HG03521 (cell line): ENCODE data around the gene CNOT9.

ENCODE experiments used
- ATAC-seq: cut with Tn5 transposase; IDR thresholded peaks from one replicate; pipeline ENCODE4 v1.9.1; 2021; ENCODE audit warnings: mild to moderate bottlenecking, moderate library complexity; ENCODE audit not compliant: unreplicated experiment

The CNOT9 gene

DNA sequence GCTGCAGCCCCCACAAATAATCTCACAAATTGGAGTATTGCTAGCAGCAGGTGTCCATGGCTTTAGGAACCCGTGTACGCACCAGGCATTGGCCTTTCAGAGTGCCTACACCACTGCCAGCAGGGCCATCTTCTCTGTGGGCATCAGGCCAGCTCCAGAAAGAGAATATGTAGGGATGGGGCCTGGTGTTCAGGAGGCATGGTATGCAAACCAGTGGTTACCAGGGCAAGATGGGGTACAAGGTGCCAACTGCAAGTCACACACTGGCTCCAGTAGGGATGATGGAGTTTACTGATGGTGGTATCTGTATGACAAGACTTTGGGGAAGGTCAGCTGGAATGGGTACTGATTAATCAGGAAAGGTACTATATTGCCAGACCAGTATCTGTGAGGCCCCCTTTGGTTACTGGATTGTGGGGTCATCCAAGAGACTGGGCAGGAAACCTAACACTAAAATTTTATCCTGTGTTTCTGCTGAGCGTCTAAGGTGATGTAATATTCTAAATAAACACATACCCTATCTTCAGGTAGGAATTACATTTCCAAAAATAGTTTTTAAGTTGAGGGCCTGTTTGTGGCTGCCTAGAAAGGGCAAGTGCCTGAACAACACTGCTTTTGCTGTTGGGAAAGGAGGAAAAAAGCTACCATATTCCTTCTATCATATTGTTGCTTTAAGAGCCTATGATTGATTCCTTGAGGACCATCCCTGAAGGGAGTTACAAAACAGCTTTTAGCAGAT is 9.0 kb downstream of the CNOT9 start:
- no peak for ATAC-seq

DNA sequence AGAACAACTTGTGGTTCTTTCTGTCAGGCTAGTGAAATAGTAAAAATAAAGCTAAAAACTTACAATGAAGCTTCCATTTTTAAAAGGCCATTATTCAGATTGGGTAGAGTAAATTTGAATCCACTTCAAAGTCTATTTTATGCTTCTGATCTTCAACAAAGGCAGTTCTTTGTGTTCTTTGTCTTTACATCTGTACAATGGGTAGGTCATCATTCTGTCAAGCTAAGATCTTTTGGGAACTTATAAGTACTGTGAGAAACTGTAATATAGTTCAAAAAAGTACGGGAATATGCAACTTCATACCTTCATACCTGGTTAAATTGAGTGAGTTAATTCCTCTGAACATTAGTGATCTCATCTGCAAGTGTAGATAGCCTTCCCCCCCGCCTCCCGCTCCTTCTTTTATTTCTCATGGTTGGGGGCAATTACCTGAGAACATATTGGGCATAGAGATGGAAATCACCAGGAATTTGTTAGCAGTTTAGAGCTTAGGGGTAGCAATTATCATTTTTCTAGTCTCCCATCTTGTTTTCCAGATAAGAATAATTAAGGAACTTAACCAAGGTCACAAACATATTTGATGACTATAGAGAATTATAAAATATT is 9.7 kb downstream of the CNOT9 start:
- ATAC-seq, result no peak

DNA sequence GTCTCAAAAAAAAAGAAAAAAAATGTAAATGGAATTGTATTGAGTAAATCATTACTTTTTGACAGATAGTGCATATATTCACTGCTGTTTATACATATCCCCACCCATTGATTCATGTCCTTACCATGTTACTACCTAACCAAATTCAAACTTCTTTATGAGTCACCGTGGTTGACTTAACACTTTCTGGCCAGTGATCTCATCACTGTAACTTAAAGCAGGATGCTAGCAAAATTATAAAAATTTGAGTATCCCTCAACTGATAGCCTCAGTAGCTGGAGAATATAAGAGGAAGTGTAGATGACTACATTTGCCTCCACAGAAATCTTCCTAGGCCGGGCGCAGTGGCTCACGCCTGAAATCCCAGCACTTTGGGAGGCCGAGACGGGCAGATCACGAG is 13.4 kb downstream of the CNOT9 start:
- ATAC-seq, result no peak

DNA sequence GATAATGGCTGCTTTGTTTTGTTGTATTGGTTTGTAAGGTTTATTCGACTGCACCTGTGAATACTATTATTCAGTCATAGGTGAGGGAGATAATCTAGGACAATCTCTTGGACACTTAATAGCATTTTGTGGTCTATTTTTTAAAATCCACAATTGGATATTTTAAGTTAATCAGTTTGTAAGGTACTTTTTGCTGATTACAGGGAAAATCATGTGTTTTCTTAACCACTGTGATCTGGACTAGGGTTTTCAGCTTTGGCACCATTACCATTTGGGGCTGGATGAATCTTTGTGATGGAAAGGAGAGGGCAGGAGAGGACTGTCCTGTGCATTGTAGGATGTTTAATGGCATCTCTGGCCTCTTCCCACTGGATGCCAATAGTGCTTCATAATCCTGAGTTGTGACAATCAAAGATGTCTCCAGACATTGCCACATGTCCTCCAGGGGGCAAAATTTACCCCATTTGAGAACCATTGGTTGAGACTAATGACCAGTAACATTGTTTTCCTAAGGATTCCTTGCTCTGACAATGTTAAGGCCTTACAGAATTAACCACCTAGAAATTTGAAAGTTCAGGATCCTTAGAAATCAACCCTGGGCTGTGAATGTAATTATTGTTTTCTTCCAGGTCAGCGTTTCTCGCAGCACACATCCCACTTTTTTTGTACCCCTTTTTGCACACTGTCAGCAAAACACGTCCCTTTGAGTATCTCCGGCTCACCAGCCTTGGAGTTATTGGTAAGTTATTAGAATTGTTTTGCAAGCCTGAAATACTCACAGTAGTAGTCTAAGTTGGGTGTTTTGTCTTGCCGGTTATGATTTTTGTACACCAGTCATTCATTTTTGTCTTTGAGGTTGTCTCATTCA is 15.6 kb downstream of the CNOT9 start:
- no peak for ATAC-seq

DNA sequence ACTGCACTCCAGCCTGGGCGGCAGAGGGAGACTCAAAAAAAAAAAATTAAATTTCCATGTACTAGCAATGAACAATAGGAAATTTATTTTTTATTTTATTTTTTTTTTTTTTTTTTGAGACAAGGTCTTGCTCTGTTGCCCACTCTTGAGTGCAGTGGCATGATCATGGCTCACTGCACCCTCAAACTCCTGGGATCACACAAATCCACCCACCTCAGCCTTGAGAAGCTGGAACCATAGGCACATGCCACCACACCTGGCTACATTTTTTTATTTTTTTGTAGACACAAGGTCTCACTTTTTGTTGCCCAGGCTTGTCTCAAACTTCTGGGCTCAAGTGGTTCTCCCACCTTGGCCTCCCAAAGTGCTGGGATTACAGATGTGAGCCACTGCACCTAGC is 16.9 kb downstream of the CNOT9 start:
- ATAC-seq, result no peak

DNA sequence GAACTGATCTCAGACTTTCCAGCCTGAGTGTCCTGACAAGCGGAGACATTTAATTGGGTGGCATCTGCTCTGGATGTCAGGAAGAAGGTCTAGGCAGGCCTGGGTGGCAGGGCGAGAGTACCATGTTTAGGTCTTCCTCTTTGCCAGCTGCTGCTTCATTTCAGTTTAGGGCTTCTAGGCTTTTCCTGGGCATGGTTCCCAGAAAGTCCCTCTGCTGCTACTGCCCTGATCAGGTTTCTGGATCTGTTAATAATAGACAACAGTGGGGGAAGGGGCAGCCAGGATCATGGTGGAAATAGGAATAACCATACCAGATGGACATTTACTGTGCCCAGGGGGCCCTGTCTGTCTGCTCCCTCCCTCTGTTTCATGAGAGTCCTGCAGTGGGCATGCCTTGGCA is 36.8 kb downstream of the CNOT9 start:
- no peak for ATAC-seq

DNA sequence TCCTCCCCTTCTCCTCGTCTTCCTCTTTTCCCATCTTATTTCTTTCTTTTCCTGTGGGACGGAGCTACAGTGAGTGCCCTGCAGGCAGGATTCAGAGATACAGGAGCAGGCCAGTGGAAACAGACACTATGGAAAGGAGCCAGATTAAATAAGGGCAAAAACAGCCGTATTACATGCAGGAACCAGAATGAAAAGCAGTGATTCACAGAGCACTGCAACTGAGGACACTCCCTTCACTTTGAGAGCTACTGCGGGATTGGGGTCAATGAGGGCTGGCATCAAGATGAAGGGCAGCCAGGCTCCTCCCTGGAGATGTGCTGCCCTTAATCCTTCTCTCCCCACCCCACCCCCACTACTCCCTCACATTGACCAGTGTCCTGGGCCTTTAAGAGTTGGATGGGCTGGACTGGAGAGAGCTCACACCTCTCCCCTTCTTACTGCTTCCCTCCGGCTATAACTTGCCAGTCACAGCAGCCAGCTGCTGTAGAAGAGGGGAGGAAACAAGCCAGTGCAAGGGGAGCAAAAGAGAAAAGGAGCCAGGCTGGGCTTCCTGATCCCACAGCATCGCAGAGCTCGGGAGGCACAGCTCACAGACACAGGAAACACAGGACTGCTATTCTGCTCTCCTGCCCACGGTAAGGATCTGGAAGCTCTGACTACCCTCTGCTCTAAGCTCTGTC is 38.9 kb downstream of the CNOT9 start, which contains the start of gene PLCD4:
TSS of gene PLCD4 (plus strand) at position 464 of the 680 bp plus-strand sequence. CDS start 7,841 bp downstream, outside the sequence.
- no peak for ATAC-seq

DNA sequence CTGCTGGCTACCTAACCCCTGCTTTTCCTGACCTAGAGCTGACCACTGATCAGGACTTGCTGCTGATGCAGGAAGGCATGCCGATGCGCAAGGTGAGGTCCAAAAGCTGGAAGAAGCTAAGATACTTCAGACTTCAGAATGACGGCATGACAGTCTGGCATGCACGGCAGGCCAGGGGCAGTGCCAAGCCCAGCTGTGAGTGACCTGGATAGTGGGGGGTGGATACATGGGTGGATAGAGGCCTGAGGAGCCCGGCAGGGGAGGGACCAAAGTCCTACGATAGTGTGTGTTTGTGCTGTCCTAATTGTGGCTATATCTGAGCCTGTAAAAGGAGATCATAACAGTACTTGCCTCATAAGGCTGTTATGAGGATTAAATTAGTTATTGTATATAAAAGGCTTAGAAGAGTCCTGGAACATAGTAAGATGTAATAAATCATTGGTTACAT is 47.3 kb downstream of the CNOT9 start:
- no peak for ATAC-seq

DNA sequence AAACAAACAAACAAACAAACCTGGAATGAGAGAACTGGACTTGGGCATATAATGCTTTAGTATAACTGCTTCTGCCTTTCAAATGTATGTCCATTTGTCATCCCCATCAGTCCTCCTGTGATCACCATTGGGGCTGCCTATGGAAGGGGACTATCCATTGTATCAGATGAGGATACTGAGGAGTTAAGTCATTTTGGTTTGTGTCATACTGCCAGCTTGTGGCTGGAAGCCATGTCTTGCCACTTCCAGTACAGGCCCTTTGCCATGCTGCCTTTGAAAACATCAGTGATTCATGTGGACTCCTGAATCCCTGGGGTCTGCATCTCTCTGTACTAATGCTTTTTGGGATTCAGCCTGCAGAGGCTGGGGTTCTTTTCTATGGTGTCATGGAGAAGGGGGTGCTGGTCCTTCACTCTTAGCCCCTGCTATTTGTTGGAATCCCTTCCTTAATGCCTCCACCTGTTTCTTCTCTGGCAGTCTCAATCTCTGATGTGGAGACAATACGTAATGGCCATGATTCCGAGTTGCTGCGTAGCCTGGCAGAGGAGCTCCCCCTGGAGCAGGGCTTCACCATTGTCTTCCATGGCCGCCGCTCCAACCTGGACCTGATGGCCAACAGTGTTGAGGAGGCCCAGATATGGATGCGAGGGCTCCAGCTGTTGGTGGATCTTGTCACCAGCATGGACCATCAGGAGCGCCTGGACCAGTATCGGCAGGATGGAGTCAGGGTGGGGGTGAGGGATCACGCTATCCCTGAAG is 49.6 kb downstream of the CNOT9 start:
- ATAC-seq, result no peak

DNA sequence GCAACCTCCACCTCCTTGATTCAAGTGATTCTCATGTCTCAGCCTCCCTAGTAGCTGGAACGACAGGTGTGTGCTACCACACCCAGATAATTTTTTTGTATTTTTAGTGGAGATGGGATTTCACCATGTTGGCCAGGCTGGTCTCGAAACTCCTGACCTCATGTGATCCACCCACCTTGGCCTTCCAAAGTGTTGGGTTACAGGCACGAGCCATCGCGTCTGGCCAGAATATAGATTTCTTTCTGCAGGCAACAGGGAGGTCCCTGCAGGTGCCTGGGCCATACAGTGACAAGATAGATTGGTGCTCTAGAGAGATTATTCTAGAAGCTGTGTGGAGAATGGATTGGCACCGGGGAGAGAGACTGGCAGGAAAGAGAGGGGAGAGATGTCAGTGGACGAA is 52.4 kb downstream of the CNOT9 start:
- ATAC-seq, result no peak

DNA sequence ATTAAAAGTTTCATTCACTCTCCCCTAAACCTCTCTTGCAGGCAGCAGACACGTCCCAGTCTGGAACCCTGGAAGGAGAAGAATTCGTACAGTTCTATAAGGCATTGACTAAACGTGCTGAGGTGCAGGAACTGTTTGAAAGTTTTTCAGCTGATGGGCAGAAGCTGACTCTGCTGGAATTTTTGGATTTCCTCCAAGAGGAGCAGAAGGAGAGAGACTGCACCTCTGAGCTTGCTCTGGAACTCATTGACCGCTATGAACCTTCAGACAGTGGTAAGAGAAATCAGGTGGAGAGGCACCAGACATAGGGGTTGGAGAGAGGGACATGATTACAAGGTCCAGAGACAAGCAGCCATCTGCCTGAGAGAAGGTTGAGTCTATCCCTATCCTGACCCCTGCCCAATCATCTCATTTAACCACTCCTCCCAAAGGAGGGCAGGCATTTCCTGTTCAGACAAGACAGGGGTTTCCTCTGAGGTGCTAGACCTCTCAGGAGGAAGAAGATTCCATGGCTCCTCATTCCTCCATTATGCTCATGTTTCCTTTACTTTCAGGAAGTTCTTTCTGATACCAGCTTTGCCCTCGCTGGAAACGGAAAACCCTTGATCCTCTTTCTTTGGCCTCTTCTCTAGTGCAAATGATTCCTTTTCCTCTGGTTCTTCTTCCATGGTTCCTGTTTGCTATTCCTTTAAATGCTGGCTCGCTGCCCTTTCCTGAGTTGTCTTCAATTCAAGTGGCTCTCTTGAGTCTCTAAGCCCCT is 54.1 kb downstream of the CNOT9 start:
- no peak for ATAC-seq

DNA sequence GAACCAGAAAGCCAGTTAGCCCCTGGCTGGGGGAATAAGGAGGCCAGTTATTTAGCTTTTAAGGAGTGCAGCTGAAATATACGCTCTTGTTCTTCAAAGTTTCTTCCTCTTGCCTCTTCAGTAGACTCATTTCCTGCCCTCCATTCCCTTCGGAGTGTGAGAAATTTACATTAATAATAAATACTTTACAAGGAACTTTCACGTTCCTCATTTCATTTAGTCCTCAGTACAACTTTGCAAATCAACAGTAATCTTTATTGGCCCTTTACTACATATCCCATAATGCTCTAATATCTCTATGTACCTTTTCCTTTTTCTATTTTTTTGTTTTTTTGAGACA is 54.7 kb downstream of the CNOT9 start:
- no peak for ATAC-seq

DNA sequence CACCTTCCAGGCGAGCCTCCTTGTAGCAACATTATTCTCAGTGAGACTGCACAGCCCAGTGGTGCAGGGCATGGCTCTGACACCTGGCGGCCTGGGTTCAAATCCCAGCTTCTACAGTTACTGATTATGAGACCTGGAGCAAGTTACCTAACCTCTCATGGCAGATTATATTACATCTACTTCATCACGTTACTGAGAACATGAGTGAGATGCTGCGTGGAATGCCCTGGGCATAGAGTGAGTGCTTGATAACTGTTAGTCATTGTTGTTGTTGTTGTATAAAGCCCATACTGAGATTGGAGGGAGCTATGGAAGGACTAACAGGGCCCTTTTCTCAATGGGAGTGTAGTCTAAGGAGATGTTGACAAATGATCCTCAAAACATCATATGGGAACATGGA is 57.7 kb downstream of the CNOT9 start:
- ATAC-seq, result no peak

DNA sequence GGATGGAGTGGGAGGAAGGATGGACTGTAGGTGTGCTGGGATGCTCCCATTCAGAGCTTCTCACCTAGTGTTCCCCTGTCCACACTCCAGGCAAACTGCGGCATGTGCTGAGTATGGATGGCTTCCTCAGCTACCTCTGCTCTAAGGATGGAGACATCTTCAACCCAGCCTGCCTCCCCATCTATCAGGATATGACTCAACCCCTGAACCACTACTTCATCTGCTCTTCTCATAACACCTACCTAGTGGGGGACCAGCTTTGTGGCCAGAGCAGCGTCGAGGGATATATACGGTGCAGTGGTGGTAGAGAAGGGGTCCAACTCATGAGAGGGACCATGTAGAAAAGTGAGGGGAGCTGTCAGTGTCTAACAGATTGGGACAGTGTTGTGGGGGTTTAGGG is 59.3 kb downstream of the CNOT9 start:
- no peak for ATAC-seq

DNA sequence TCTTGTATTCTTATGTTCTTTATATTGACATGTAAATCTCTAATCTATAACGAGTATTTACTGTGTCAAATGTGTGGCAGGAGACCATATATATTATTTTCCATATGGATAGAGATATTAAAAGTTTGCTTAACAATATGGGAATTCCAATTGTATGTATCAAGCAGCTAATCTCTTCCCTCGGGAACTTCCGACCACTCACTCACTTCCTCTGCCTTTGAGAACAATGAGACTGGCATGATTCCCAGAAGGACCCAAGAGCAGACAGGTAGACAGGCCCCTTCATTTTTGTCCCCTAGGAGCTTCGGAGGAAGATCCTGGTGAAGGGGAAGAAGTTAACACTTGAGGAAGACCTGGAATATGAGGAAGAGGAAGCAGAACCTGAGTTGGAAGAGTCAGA is 63.2 kb downstream of the CNOT9 start:
- ATAC-seq, result no peak

DNA sequence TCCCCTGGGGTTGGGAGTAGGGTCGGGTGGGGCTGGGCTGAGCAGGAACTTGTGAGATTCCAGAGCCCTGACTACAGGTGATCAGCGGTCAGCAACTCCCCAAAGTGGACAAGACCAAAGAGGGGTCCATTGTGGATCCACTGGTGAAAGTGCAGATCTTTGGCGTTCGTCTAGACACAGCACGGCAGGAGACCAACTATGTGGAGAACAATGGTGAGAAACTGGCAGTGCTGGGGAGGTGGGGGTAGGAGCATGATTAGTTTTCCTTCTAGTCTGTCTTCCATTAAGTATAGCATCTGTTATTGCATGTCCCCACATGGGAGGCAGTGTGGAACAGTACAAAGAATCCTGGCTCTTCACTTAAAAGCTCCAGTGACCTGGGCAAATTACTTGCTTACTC is 67.1 kb downstream of the CNOT9 start:
- no peak for ATAC-seq

DNA sequence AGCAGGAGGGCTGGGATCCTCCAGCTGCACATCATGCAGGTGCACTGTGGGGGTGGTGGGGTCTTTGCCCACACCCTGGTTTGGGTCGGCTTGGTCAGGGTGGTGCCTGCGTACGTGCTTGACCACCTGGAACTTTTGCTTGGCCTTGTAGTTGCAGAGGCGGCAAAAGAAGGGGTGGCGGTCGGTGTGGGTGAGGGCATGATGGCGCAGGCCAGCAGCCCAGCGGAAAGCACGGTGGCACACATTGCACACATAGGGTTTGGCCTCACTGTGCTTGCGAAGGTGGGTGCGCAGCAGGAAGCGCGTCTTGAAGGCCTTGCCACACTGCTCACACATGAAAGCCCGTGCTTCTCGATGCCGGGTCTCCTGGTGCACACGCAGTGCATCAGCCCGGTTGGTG is 69.7 kb downstream of the CNOT9 start:
- no peak for ATAC-seq

DNA sequence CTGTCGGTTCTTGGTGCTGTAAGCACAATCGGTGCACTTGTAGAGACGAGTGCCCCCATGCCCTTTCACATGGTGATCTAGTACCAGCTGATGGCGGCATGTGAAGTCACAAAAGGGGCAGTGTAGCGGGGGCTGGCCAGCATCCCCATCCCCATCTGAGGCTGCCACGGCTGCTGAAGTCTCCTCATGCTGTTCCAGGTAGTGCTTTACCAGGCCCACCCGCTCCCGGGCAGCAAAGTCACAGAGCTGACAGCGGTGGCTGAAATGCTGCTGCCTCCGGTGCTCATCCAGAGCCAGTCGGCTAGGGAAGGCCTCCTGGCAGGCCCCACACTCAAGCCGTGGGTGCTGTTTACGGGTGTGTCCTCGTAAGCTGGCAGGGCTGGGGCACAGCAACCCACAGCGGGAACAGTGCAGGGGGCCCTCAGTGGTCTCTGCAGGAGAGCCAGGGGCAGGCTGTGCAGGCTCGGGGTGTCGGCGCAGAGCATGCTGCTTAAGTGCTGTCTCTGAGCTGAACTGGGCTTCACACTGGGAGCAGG is 73.5 kb downstream of the CNOT9 start:
- no peak for ATAC-seq

DNA sequence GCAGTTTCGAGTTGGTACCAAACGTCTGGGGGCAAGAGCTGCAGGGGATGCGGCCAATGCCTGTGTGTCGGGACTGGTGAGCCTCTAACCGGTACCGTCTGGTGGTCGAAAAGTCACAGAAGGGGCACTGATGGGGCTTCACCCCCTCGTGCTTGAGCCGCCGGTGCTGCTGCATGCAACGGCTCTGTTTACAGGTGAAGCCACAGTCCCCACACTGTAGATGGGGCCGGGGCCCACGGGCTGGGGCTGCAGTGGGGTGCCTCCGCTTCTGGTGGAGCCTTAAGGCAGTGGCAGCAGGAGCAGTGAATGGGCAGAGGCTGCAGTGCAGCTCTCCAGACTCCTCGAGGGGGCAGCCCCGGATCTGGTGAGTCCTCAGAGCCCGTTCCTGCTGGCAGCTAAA is 74.1 kb downstream of the CNOT9 start:
- ATAC-seq, result no peak
